Posterior cingulate gyrus (tissue), 11 donors: ENCODE data around the gene CLEC4M.
"Not testable (repeated sequence)": the region's sequence is repeated elsewhere in the genome, so short reads cannot be mapped to it uniquely, and the experiment has no call there.

Experiments
- DNase-seq, 10 donors: peaks; one replicate each; pipeline versions ENCODE4 v3.0.0 to v3.0.0-alpha.2; 2020 to 2021; ENCODE audit warnings: mixed read lengths in 3 of 10
- intact Hi-C: fragments of 100-400 bp; cut with DNase I; formaldehyde crosslinking; loops from one replicate; pipeline ENCODE4 v1.15.1; 2023

CLEC4M gene

GRCh38 chr19:7799640-7800355, 36.8 kb downstream of the CLEC4M start:
- peak in 8 of 10 donors; percentile 40 to 94 (median 68) for DNase-seq
- intact Hi-C loops: loop anchor here (1.0 to 10.0 kb wide), 4 partner anchors 118 to 445 kb away; no protein-coding TSS in a partner anchor

- intact Hi-C loops: loop anchor here (10.0 kb wide), 1 partner anchor 446 kb away; no protein-coding TSS in a partner anchor
- DNase-seq: no peak
Observed at GRCh38 chr19:7801020-7801570, 38.1 kb downstream of the CLEC4M start.

GRCh38 chr19:7806234-7806633, 43.2 kb downstream of the CLEC4M start:
- intact Hi-C loops: loop anchor here (10.0 kb wide), 1 partner anchor 451 kb away; no protein-coding TSS in a partner anchor
- no peak for DNase-seq

GRCh38 chr19:7806876-7807275, 43.8 kb downstream of the CLEC4M start:
- DNase-seq: no peak
- intact Hi-C loops: loop anchor here (10.0 kb wide), 1 partner anchor 452 kb away; no protein-coding TSS in a partner anchor

- intact Hi-C loops: loop anchor here (10.0 kb wide), 1 partner anchor 453 kb away; no protein-coding TSS in a partner anchor
- no peak for DNase-seq
Observed at GRCh38 chr19:7808108-7808507, 45.1 kb downstream of the CLEC4M start.

- intact Hi-C loops: no loop called here
Observed at GRCh38 chr19:7811989-7812388, 48.9 kb downstream of the CLEC4M start.

GRCh38 chr19:7815325-7815724, 52.3 kb downstream of the CLEC4M start:
- no peak for DNase-seq
- intact Hi-C loops: no loop called here

More at GRCh38 chr19:7811989-7812388, 48.9 kb downstream of the CLEC4M start:
- DNase-seq: no peak

GRCh38 chr19:7816040-7816439, 53.0 kb downstream of the CLEC4M start:
- intact Hi-C loops, DNase-seq: not testable (repeated sequence)

- intact Hi-C loops: no loop called here
- no peak for DNase-seq
Observed at GRCh38 chr19:7817801-7818200, 54.8 kb downstream of the CLEC4M start.

- intact Hi-C loops: no loop called here
- no peak for DNase-seq
Observed at GRCh38 chr19:7818806-7819205, 55.8 kb downstream of the CLEC4M start.
